ENCODE data around the gene APOBEC3F. TPM values are rescaled to one million over a fixed set of nuclear protein-coding genes. Genes with fewer than 3 reads are reported as not detected.
"Not testable (repeated sequence)": the region's sequence is repeated elsewhere in the genome, so short reads cannot be mapped to it uniquely, and the experiment has no call there.

APOBEC3F gene
- polyA plus RNA-seq, 2 of the 4 experiments (the other 2 are of a cell fraction) = 2.9 to 3.3 TPM

- TF ChIP-seq, protein P1, sequence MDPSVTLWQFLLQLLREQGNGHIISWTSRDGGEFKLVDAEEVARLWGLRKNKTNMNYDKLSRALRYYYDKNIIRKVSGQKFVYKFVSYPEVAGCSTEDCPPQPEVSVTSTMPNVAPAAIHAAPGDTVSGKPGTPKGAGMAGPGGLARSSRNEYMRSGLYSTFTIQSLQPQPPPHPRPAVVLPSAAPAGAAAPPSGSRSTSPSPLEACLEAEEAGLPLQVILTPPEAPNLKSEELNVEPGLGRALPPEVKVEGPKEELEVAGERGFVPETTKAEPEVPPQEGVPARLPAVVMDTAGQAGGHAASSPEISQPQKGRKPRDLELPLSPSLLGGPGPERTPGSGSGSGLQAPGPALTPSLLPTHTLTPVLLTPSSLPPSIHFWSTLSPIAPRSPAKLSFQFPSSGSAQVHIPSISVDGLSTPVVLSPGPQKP (IDR thresholded peaks at IDR 0.05; ENCODE audit: low read depth, low read length) = no peak
- no peak for TF ChIP-seq TP53 (CRISPR knock-in tag; IDR thresholded peaks at IDR 0.05)
- no peak for TF ChIP-seq MYC (IDR thresholded peaks at IDR 0.05; ENCODE audit: borderline replicate concordance, low read length)
- TF ChIP-seq CHD4 (IDR thresholded peaks at IDR 0.05; ENCODE audit: borderline replicate concordance) = no peak
Observed at GRCh38 chr22:39030705-39031104, 10.0 kb upstream of the APOBEC3F start (continued).

DNA sequence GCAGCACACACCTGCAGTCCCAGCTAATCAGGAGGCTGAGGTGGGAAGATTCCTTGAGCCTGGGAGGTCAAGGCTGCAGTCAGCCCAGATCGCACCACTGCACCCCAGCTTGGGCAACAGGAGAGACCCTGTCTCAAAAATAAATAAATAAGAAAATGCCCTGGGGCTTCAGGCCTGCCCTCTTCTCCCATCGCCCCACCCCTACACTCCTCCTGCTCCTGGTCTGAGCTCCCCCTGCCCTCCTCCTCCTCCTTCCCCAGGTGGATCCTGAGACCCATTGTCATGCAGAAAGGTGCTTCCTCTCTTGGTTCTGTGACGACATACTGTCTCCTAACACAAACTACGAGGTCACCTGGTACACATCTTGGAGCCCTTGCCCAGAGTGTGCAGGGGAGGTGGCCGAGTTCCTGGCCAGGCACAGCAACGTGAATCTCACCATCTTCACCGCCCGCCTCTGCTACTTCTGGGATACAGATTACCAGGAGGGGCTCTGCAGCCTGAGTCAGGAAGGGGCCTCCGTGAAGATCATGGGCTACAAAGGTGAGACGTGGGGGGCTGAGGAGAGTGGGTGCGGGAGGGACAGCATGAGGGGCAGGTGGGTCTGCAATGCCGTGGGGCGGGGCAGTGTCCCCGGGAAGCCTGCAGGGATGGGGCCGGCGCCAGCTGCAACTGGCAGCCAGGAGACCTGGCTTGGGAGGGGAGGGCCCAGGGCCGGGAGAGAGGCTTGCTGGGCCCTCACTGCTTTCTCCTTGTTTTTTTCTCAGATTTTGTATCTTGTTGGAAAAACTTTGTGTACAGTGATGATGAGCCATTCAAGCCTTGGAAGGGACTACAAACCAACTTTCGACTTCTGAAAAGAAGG, 9.0 kb upstream of the APOBEC3F start:
- H3K27ac ChIP-seq; FAIRE-seq; ATAC-seq; H3K4me2 ChIP-seq; H3K4me1 ChIP-seq; POLR2A ChIA-PET; H3K4me3 ChIP-seq; DNase-seq (ENCODE audit: low read depth in 1 of 2, low spot score in 1 of 2); H3K9me3 ChIP-seq: not testable (repeated sequence)
- CTCF ChIA-PET = interaction anchor here (0.6 kb wide), 1 partner anchor 96 kb away, joined by 3 read pairs; no protein-coding TSS in a partner anchor
- 93% methylated on average over 8 of the region's 18 CpGs for WGBS (ENCODE audit: missing lambda C conversion rate)

- ATAC-seq; H3K4me3 ChIP-seq; FAIRE-seq; DNase-seq (ENCODE audit: low read depth in 1 of 2, low spot score in 1 of 2); POLR2A ChIA-PET; H3K4me2 ChIP-seq; H3K9me3 ChIP-seq; H3K27ac ChIP-seq; H3K4me1 ChIP-seq: not testable (repeated sequence)
- 78% methylated on average over 2 of the region's 2 CpGs for WGBS (ENCODE audit: missing lambda C conversion rate)
- CTCF ChIA-PET = interaction anchor here (0.6 to 1.0 kb wide), 2 partner anchors 34 to 61 kb away, joined by 3 read pairs; no protein-coding TSS in a partner anchor
Observed at GRCh38 chr22:39037071-39037470, 3.6 kb upstream of the APOBEC3F start.

DNA sequence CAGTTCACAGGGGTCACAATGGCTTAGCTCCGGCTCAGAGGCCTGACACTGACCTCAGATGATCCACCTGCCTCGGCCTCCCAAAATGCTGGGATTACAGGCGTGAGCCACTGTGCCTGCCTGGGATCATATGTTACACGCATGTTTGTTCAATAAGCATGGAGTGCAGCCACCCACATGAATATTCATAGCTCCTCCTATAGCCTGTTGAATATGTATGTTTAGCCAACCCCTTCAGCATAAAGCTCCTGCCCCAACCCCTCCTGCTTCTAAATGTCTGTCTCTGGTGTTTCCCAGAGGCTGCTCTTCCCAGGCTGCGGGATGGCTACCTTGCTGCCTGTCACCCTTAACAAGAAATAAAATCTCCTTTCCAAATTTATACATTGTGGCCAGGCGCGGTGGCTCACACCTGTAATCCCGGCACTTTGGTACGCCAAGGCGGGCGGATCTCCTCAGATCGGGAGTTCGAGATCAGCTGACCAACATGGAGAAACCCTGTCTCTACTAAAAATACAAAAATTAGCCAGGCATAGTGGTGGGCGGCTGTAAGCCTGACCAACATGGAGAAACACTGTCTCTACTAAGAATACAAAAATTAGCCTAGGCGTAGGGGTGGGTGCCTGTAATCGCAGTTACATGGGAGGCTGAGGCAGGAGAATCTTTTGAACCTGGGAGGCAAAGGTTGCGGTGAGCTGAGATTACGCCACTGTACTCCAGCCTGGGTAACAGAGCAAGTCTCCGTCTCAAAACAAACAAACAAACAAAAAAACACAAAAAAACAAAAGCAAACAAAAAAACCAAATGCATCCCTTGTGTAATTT, 1.1 kb upstream of the APOBEC3F start:
- WGBS (ENCODE audit: missing lambda C conversion rate) = 87% methylated on average over 19 of the region's 19 CpGs
- TF ChIP-seq, protein P2, sequence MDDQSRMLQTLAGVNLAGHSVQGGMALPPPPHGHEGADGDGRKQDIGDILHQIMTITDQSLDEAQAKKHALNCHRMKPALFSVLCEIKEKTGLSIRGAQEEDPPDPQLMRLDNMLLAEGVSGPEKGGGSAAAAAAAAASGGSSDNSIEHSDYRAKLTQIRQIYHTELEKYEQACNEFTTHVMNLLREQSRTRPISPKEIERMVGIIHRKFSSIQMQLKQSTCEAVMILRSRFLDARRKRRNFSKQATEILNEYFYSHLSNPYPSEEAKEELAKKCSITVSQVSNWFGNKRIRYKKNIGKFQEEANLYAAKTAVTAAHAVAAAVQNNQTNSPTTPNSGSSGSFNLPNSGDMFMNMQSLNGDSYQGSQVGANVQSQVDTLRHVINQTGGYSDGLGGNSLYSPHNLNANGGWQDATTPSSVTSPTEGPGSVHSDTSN (IDR thresholded peaks at IDR 0.05) = no peak
- TF ChIP-seq REST (IDR thresholded peaks at IDR 0.05) (no peak), FOSL2 (IDR thresholded peaks at IDR 0.05) (no peak), FOSL2 (CRISPR knock-in tag; IDR thresholded peaks at IDR 0.05) (no peak), SMC3 (IDR thresholded peaks at IDR 0.05) (no peak), NFE2L2 (conservative IDR thresholded peaks at IDR 0.05; ENCODE audit: low read length) (no peak), NPAS2 (CRISPR knock-in tag; IDR thresholded peaks at IDR 0.05; ENCODE audit: borderline replicate concordance) (no peak), POLR2AphosphoS2 (conservative IDR thresholded peaks at IDR 0.05; ENCODE audit: low read length) (no peak), ZC3H11A (IDR thresholded peaks at IDR 0.05) (no peak), EP300 (IDR thresholded peaks at IDR 0.05) (no peak), FOSB (CRISPR knock-in tag; IDR thresholded peaks at IDR 0.05) (no peak), ATOH8 (CRISPR knock-in tag; IDR thresholded peaks at IDR 0.05; ENCODE audit: low read depth) (no peak), CHD4 (IDR thresholded peaks at IDR 0.05; ENCODE audit: borderline replicate concordance) (no peak)
- TF ChIP-seq, protein P3, sequence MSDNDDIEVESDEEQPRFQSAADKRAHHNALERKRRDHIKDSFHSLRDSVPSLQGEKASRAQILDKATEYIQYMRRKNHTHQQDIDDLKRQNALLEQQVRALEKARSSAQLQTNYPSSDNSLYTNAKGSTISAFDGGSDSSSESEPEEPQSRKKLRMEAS (IDR thresholded peaks at IDR 0.05) = no peak
- ATAC-seq (no peak), DNase-seq (ENCODE audit: low read depth in 1 of 2, low spot score in 1 of 2) (no peak), FAIRE-seq (no peak)
- ChIA-PET POLR2A (no interaction called here), CTCF (interaction anchor here (1.1 kb wide), 1 partner anchor 30 kb away, joined by 3 read pairs; no protein-coding TSS in a partner anchor)
- H3K4me3 ChIP-seq = no peak overlapping the region
- 0 out of 3 replicates have a peak, but pooled peaks cover 6% of the 10 kb centered on the region for H3K4me1 ChIP-seq
- peak overlapping the region; percentile 61 for H3K4me2 ChIP-seq
- peak overlapping the region in 1 of 2 experiments; percentile 79; a peak in 1 of 6 replicates for H3K27ac ChIP-seq
- H3K9me3 ChIP-seq = no peaks in the 10 kb centered on the region

DNA sequence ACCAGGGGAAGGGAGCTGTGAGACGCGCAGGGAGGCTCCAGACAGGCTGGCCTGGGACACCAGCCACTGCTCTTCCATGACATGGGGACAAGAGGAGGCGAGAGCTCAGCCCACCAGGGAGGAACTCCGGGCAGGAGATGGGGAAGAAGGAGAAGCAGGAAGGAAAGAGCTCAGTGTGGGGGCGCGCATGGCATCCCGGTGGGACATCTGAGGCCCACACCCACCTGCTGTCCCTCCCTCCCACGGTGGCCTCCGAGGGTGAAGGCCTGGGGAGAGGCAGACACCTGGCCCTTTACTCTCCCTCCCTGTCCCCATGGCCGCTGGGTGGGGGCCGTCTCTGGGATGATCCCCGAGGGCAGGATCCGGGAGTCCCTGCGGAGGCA, 518 bp upstream of the APOBEC3F start:
- H3K9me3 ChIP-seq; FAIRE-seq; H3K4me1 ChIP-seq; POLR2A ChIA-PET; DNase-seq (ENCODE audit: low read depth in 1 of 2, low spot score in 1 of 2); CTCF ChIA-PET: not testable (repeated sequence)
- ATAC-seq = peak in 1 of 2 experiments; percentile 21; a peak in 2 of 6 replicates
- peak overlapping the region; percentile 61 for H3K4me2 ChIP-seq
- peak overlapping the region; percentile 50 to 79; a peak in 3 of 6 replicates for H3K27ac ChIP-seq
- 54% methylated on average over 9 of the region's 14 CpGs for WGBS (ENCODE audit: missing lambda C conversion rate)
- peak overlapping the region; percentile 25; the same call in 1 of the 3 replicates for H3K4me3 ChIP-seq
